Hematopoietic multipotent progenitor cell (in vitro differentiated cells): ENCODE measurements around the gene PSORS1C1. TPM values are rescaled to one million over a fixed set of nuclear protein-coding genes. Genes with fewer than 3 reads are reported as not detected.
"Not testable (repeated sequence)": the region's sequence is repeated elsewhere in the genome, so short reads cannot be mapped to it uniquely, and the experiment has no call there.

Source experiments
- DNase-seq, 3 donors: peaks; one replicate each; pipeline ENCODE4 v3.0.0-alpha.2; 2011 to 2015; ENCODE audit warnings: low read depth in 2 of 3, low spot score in 2 of 3
- small RNA-seq: library from RNA; depleted of rRNA; stranded (forward); fragments of <200 nt; gene quantifications from one replicate; pipeline ENCODE3, GENCODE V24; 2012
- total RNA-seq: library from RNA; depleted of rRNA; stranded (reverse); fragments of >200 nt; gene quantifications from one replicate; pipeline ENCODE4 v1.2.3, GENCODE V29; 2012

Gene PSORS1C1
- total RNA-seq, 1 donor: 0.27 TPM

GRCh38 chr6:31172973-31173384, 58.4 kb downstream of the PSORS1C1 start:
- no peak for DNase-seq

GRCh38 chr6:31173406-31173805, 58.8 kb downstream of the PSORS1C1 start:
- no peak for DNase-seq

GRCh38 chr6:31174378-31174777, 59.8 kb downstream of the PSORS1C1 start:
- DNase-seq: no peak

GRCh38 chr6:31175971-31176370, 61.4 kb downstream of the PSORS1C1 start:
- no peak for DNase-seq

- no peak for DNase-seq
These were observed 63.8 kb downstream of the PSORS1C1 start for GRCh38 chr6:31178143-31179041.

GRCh38 chr6:31179042-31179386, 64.4 kb downstream of the PSORS1C1 start:
- no peak for DNase-seq

GRCh38 chr6:31179896-31180295, 65.3 kb downstream of the PSORS1C1 start:
- DNase-seq: no peak

- DNase-seq: peak in 2 of 3 donors; percentile 65 to 82
These were observed 65.9 kb downstream of the PSORS1C1 start for GRCh38 chr6:31180500-31180899.

GRCh38 chr6:31183287-31183686, 68.7 kb downstream of the PSORS1C1 start:
- not testable (repeated sequence) for DNase-seq

GRCh38 chr6:31183859-31184258, 69.3 kb downstream of the PSORS1C1 start:
- DNase-seq: not testable (repeated sequence)

GRCh38 chr6:31185695-31186051, 71.1 kb downstream of the PSORS1C1 start:
- DNase-seq: not testable (repeated sequence)

GRCh38 chr6:31186052-31186734, 71.6 kb downstream of the PSORS1C1 start:
- DNase-seq: no peak

GRCh38 chr6:31187780-31188194, 73.2 kb downstream of the PSORS1C1 start:
- DNase-seq: no peak

- not testable (repeated sequence) for DNase-seq
These were observed 74.6 kb downstream of the PSORS1C1 start for GRCh38 chr6:31189223-31189622.

Small RNA genes within 50 kb of the gene (small RNA-seq; reads per million reads assigned to genes)
- gene POLR2LP1: not detected
- gene RNU6-1133P: not detected

Other genes with a start within 250 kb of the PSORS1C1 start
- 3.0 TPM for gene DDR1, start 230.3 kb upstream of the PSORS1C1 start, total RNA-seq
- gene GTF2H4, start 206.6 kb upstream of the PSORS1C1 start, total RNA-seq: 19.1 TPM
- gene VARS2, start 200.6 kb upstream of the PSORS1C1 start, total RNA-seq: 15.9 TPM
- not detected for gene SFTA2, start 182.6 kb upstream of the PSORS1C1 start, total RNA-seq
- gene MUCL3, start 173.8 kb upstream of the PSORS1C1 start, total RNA-seq: not detected
- gene MUC21, start 131.1 kb upstream of the PSORS1C1 start, total RNA-seq: under 0.01 TPM
- not detected for gene MUC22, start 104.3 kb upstream of the PSORS1C1 start, total RNA-seq
- gene C6orf15, start 2.2 kb upstream of the PSORS1C1 start, total RNA-seq: not detected
- under 0.01 TPM for gene CDSN, start 5.6 kb downstream of the PSORS1C1 start, total RNA-seq
- gene PSORS1C2, start 24.3 kb downstream of the PSORS1C1 start, total RNA-seq: not detected
- 21.8 TPM for gene CCHCR1, start 43.0 kb downstream of the PSORS1C1 start, total RNA-seq
- gene TCF19, start 43.8 kb downstream of the PSORS1C1 start, total RNA-seq: 12.4 TPM
- gene POU5F1, start 55.9 kb downstream of the PSORS1C1 start, total RNA-seq: not detected
- gene HLA-C, start 157.3 kb downstream of the PSORS1C1 start, total RNA-seq: 1,739 TPM
- gene HLA-B, start 242.4 kb downstream of the PSORS1C1 start, total RNA-seq: 2,264 TPM